CD8-positive, alpha-beta memory T cell (primary cell): Measurements from ENCODE around the gene PCDHGB7. TPM values are rescaled to one million over a fixed set of nuclear protein-coding genes. Genes with fewer than 3 reads are reported as not detected.

Experiments
- CTCF ChIA-PET: fragments of 350-600 bp; sonication (Branson Sonifier 250); formaldehyde crosslinking; loops from one replicate; lab custom pipeline; 2021; ENCODE audit warnings: antibody characterized with exemption; lab: Charles Lee
- POLR2A ChIA-PET: fragments of 350-600 bp; sonication (Branson Sonifier 250); formaldehyde crosslinking; loops from one replicate; lab custom pipeline; 2021; ENCODE audit warnings: antibody characterized with exemption; lab: Charles Lee
- DNase-seq, 5 donors: peaks; one replicate each; pipeline versions ENCODE4 v3.0.0 to v3.0.0-alpha.2; 2020 to 2022; ENCODE audit warnings: mixed read lengths in 1 of 5
- H3K27ac ChIP-seq: one replicate; pipeline ENCODE4 v1.7.0; 2013; ENCODE audit warnings: low read depth, mild to moderate bottlenecking, low read length, moderate library complexity
- H3K27me3 ChIP-seq: 2 replicates; pipeline ENCODE4 v1.7.0; 2013; ENCODE audit warnings: low read length, mild to moderate bottlenecking; ENCODE audit not compliant: insufficient read depth, poor library complexity, severe bottlenecking
- H3K36me3 ChIP-seq: 2 replicates; pipeline ENCODE4 v1.7.0; 2013; ENCODE audit warnings: mild to moderate bottlenecking, low read length, moderate library complexity; ENCODE audit not compliant: insufficient read depth
- H3K4me1 ChIP-seq: 2 replicates; pipeline ENCODE4 v1.7.0; 2013; ENCODE audit warnings: mild to moderate bottlenecking, low read length, moderate library complexity; ENCODE audit not compliant: insufficient read depth
- H3K4me3 ChIP-seq: 2 replicates; pipeline ENCODE4 v1.7.0; 2013; ENCODE audit warnings: mild to moderate bottlenecking, low read length
- H3K9me3 ChIP-seq: 2 replicates; pipeline ENCODE4 v1.7.0; 2013; ENCODE audit warnings: mild to moderate bottlenecking, low read length
- H3K27ac Mint-ChIP-seq, 8 donors: one replicate each; pipeline ENCODE4 v1.8.0; 2020 to 2021; ENCODE audit warnings: mixed read lengths in 8 of 8, mild to moderate bottlenecking in 6 of 8, inconsistent platforms in 3 of 8, moderate library complexity in 3 of 8
- H3K27me3 Mint-ChIP-seq, 2 donors: one replicate each; pipeline ENCODE4 v1.8.0; 2020 to 2021; ENCODE audit warnings: mixed read lengths in 2 of 2, mild to moderate bottlenecking in 1 of 2, moderate library complexity in 1 of 2
- H3K36me3 Mint-ChIP-seq, 3 donors: one replicate each; pipeline ENCODE4 v1.8.0; 2020 to 2021; ENCODE audit warnings: mixed read lengths in 3 of 3, inconsistent platforms in 1 of 3, mild to moderate bottlenecking in 1 of 3
- H3K4me1 Mint-ChIP-seq, 3 donors: one replicate each; pipeline ENCODE4 v1.8.0; 2020 to 2021; ENCODE audit warnings: mixed read lengths in 3 of 3, inconsistent platforms in 1 of 3, mild to moderate bottlenecking in 1 of 3
- H3K4me3 Mint-ChIP-seq, 7 donors: one replicate each; pipeline ENCODE4 v1.8.0; 2020 to 2021; ENCODE audit warnings: mixed read lengths in 7 of 7, mild to moderate bottlenecking in 6 of 7, moderate library complexity in 4 of 7, inconsistent platforms in 2 of 7
- H3K9me3 Mint-ChIP-seq, 5 donors: one replicate each; pipeline ENCODE4 v1.8.0; 2020 to 2022; ENCODE audit warnings: mixed read lengths in 5 of 5, mild to moderate bottlenecking in 3 of 5, moderate library complexity in 2 of 5, inconsistent platforms in 1 of 5
- polyA plus RNA-seq: library from polyadenylated mRNA; unstranded; fragments of 300-500 nt; fragmentation: Illumina TruSeq; gene quantifications from one replicate; pipeline ENCODE4 v1.2.3, GENCODE V29; 2021
- total RNA-seq, 2 experiments: library from RNA; stranded (reverse); gene quantifications; one replicate each; pipeline ENCODE4 v1.2.3, GENCODE V29; 2021

PCDHGB7 gene
- total and polyA plus RNA-seq, 3 experiments from 2014 or later, result 0.11 TPM; not detected in 2

DNA sequence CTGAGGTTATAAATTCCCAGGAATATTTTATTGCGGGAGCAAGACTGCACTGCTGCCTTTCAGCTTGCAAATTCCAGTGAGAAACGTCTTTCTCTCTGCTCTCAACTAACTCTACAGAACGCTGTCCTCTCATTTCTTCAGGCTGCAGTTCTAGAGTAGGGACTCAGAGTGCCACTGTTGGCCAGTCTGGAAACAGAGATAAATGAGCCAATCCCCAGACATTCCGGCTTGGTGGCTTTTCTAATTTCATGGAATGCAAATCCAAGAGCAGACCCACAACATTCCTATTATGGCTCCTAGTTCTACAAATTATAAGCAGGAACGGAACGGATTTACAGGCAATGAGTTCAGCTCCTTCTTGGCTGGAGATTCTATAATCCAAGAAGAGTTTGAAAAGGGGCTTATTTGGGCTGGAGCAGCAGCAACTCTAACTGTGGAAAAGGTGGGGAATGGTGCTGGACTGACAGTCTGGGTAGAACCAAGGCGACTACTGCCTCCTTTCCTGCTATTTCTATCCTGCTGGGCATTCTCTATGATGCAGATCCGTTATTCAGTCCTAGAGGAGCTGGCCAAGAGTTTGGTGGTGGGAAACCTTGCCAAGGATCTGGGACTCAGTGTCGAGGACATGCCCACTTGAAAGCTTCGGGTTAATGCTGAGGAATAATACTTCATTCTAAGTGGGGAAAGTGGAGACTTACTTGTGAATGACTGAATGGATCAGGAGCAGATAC lies 22.1 kb downstream of the PCDHGB7 start:
- DNase-seq, result no peak
- Histone ChIP-seq H3K27ac (no peak overlapping the region), H3K4me3 (no peak overlapping the region), H3K27me3 (no peaks in the 10 kb centered on the region), H3K4me1 (no peaks in the 10 kb centered on the region), H3K9me3 (no peaks in the 10 kb centered on the region), H3K36me3 (no peaks in the 10 kb centered on the region)
- Mint-ChIP-seq H3K9me3 (peaks cover 0 to 12% (median 6%) of the 10 kb centered on the region in 5 donors), H3K4me1 (no peaks in the 10 kb centered on the region), H3K27me3 (peaks cover 17 to 31% of the 10 kb centered on the region in 2 donors), H3K27ac (no peak overlapping the region), H3K36me3 (no peaks in the 10 kb centered on the region), H3K4me3 (no peak overlapping the region)
- POLR2A ChIA-PET, result no interaction called here
- CTCF ChIA-PET, result no interaction called here

DNA sequence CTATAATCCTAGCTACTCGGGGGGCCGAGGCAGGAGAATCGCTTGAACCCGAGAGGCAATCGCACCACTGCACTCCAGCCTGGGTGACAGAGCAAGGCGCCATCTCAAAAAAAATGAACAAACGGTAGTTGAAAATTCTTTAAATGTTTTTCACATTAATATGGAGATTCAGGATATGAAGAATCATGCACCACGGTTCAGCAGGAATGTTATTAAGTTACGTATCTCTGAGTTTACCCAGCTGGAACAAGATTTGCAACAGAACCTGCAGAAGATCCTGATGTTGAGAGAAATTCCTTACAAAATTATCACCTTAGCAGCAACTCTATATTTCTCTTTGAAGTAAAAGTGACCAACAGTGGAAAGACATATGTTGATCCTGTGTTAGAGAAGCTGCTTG lies 22.9 kb downstream of the PCDHGB7 start:
- ChIA-PET CTCF (no interaction called here), POLR2A (no interaction called here)
- no peaks in the 10 kb centered on the region for H3K9me3 ChIP-seq
- H3K4me3 ChIP-seq, result no peak overlapping the region
- peaks cover 15 to 25% of the 10 kb centered on the region in 2 donors for H3K27me3 Mint-ChIP-seq
- no peak for DNase-seq
- peaks cover 0 to 12% (median 6%) of the 10 kb centered on the region in 5 donors for H3K9me3 Mint-ChIP-seq
- H3K36me3 Mint-ChIP-seq, result no peaks in the 10 kb centered on the region
- no peak overlapping the region for H3K27ac ChIP-seq
- no peak overlapping the region for H3K4me3 Mint-ChIP-seq
- H3K4me1 Mint-ChIP-seq, result no peaks in the 10 kb centered on the region
- no peaks in the 10 kb centered on the region for H3K4me1 ChIP-seq
- H3K27ac Mint-ChIP-seq, result no peak overlapping the region
- H3K36me3 ChIP-seq, result no peaks in the 10 kb centered on the region
- no peaks in the 10 kb centered on the region for H3K27me3 ChIP-seq

DNA sequence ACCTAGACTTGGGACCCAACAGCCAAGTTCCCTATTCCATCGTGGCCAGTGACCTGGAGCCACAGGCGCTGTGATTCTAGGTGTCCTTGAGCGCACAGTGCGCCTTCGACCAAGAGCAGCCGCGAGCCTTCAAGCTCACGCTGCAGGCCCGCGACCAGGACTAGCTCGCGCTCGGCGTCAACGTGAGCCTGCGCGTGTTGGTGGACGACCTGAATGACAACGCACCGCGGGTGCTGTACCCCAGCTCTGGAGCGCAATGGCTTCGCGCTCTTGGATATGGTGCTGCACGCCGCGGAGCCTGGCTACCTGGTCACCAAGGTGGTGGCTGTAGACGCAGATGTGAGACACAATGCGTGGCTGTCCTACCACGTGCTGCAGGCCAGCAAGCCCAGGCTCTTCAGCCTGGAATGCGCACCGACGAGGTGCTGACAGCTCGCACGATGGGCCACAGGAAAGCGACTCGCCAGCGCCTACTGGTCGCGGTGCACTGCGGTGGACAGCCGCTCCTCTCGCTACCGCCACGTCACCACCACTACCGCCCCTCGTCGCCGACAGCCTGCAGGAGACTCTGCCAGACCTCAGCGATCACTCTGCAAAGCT lies 24.2 kb downstream of the PCDHGB7 start:
- Mint-ChIP-seq H3K36me3 (no peaks in the 10 kb centered on the region), H3K27me3 (peaks cover 12 to 26% of the 10 kb centered on the region in 2 donors), H3K27ac (no peak overlapping the region), H3K4me3 (no peak overlapping the region), H3K9me3 (peaks cover 0 to 12% (median 6%) of the 10 kb centered on the region in 5 donors), H3K4me1 (no peaks in the 10 kb centered on the region)
- no peak overlapping the region for H3K4me3 ChIP-seq
- no peaks in the 10 kb centered on the region for H3K4me1 ChIP-seq
- no peak for DNase-seq
- ChIA-PET POLR2A (no interaction called here), CTCF (no interaction called here)
- no peaks in the 10 kb centered on the region for H3K27me3 ChIP-seq
- no peaks in the 10 kb centered on the region for H3K36me3 ChIP-seq
- H3K27ac ChIP-seq, result no peak overlapping the region
- H3K9me3 ChIP-seq, result no peaks in the 10 kb centered on the region

DNA sequence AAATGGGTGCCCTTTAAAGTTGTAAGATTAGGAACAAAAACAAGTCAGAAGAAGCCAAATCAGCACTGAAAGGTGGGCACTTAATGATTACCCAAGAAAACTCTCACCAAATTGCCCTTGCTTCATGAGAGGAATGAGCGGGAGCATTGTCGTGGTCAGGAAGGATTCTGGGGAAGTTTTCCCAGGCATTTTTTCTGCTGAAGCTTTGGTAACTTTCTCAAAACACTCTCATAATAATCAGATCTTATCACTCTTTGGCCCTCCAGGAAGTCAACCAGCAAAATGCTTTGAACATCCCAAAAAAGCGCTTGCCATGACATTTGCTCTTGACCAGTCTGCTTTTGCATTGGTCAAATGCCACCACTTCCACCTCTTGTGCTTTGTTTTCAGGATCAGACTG lies 47.9 kb downstream of the PCDHGB7 start:
- H3K36me3 Mint-ChIP-seq, result peaks cover 0 to 4% (median 0%) of the 10 kb centered on the region in 3 donors
- CTCF ChIA-PET, result no interaction called here
- Histone ChIP-seq H3K4me1 (no peaks in the 10 kb centered on the region), H3K4me3 (no peak overlapping the region), H3K27ac (no peak overlapping the region), H3K9me3 (no peaks in the 10 kb centered on the region), H3K36me3 (no peaks in the 10 kb centered on the region), H3K27me3 (no peaks in the 10 kb centered on the region)
- no peak for DNase-seq
- POLR2A ChIA-PET, result no interaction called here
- H3K27me3 Mint-ChIP-seq, result peaks cover 13 to 25% of the 10 kb centered on the region in 2 donors
- H3K4me3 Mint-ChIP-seq, result no peak overlapping the region
- no peaks in the 10 kb centered on the region for H3K4me1 Mint-ChIP-seq
- H3K9me3 Mint-ChIP-seq, result peaks cover 5 to 13% (median 12%) of the 10 kb centered on the region in 5 donors
- H3K27ac Mint-ChIP-seq, result no peak overlapping the region

Other genes with a start within 250 kb of the PCDHGB7 start
Only the 30 nearest of the 37 such genes appear.
- not detected for gene PCDHB11, start 218.1 kb upstream of the PCDHGB7 start, total RNA-seq
- gene PCDHB11, start 218.1 kb upstream of the PCDHGB7 start, polyA plus RNA-seq, result not detected
- not detected for gene PCDHB12, start 209.0 kb upstream of the PCDHGB7 start, total RNA-seq
- not detected for gene PCDHB12, start 209.0 kb upstream of the PCDHGB7 start, polyA plus RNA-seq
- gene PCDHB13, start 203.8 kb upstream of the PCDHGB7 start, total RNA-seq, result under 1 TPM in 1 of 2 experiments, not detected in 1; 0.04 TPM
- gene PCDHB13, start 203.8 kb upstream of the PCDHGB7 start, polyA plus RNA-seq, result not detected
- under 1 TPM in 1 of 2 experiments, not detected in 1; 0.09 TPM for gene PCDHB14, start 194.3 kb upstream of the PCDHGB7 start, total RNA-seq
- not detected for gene PCDHB14, start 194.3 kb upstream of the PCDHGB7 start, polyA plus RNA-seq
- gene PCDHB15, start 172.3 kb upstream of the PCDHGB7 start, total RNA-seq, result not detected
- not detected for gene PCDHB15, start 172.3 kb upstream of the PCDHGB7 start, polyA plus RNA-seq
- under 1 TPM; 0.31 to 0.35 TPM for gene SLC25A2, start 113.6 kb upstream of the PCDHGB7 start, total RNA-seq
- gene SLC25A2, start 113.6 kb upstream of the PCDHGB7 start, polyA plus RNA-seq, result not detected
- gene TAF7, start 96.9 kb upstream of the PCDHGB7 start, total RNA-seq, result 10 to 100 TPM; 70.9 to 72.2 TPM
- 196 TPM for gene TAF7, start 96.9 kb upstream of the PCDHGB7 start, polyA plus RNA-seq
- under 1 TPM; 0.07 to 0.09 TPM for gene PCDHGA1, start 87.2 kb upstream of the PCDHGB7 start, total RNA-seq
- not detected for gene PCDHGA1, start 87.2 kb upstream of the PCDHGB7 start, polyA plus RNA-seq
- under 1 TPM in 1 of 2 experiments, not detected in 1; 0.07 TPM for gene PCDHGA2, start 78.9 kb upstream of the PCDHGB7 start, total RNA-seq
- not detected for gene PCDHGA2, start 78.9 kb upstream of the PCDHGB7 start, polyA plus RNA-seq
- not detected for gene PCDHGA3, start 73.8 kb upstream of the PCDHGB7 start, total RNA-seq
- not detected for gene PCDHGA3, start 73.8 kb upstream of the PCDHGB7 start, polyA plus RNA-seq
- not detected for gene PCDHGB1, start 67.6 kb upstream of the PCDHGB7 start, total RNA-seq
- gene PCDHGB1, start 67.6 kb upstream of the PCDHGB7 start, polyA plus RNA-seq, result not detected
- gene PCDHGA4, start 62.7 kb upstream of the PCDHGB7 start, total RNA-seq, result under 1 TPM; 0.09 to 0.16 TPM
- gene PCDHGA4, start 62.7 kb upstream of the PCDHGB7 start, polyA plus RNA-seq, result not detected
- gene PCDHGB2, start 57.7 kb upstream of the PCDHGB7 start, total RNA-seq, result under 1 TPM; 0.33 to 0.40 TPM
- gene PCDHGB2, start 57.7 kb upstream of the PCDHGB7 start, polyA plus RNA-seq, result 0.09 TPM
- under 1 TPM; 0.09 to 0.11 TPM for gene PCDHGA5, start 53.5 kb upstream of the PCDHGB7 start, total RNA-seq
- not detected for gene PCDHGA5, start 53.5 kb upstream of the PCDHGB7 start, polyA plus RNA-seq
- under 1 TPM; 0.18 to 0.28 TPM for gene PCDHGB3, start 47.4 kb upstream of the PCDHGB7 start, total RNA-seq
- not detected for gene PCDHGB3, start 47.4 kb upstream of the PCDHGB7 start, polyA plus RNA-seq
- gene PCDHGA6, start 43.8 kb upstream of the PCDHGB7 start, total RNA-seq, result under 1 TPM; 0.15 to 0.22 TPM
- gene PCDHGA6, start 43.8 kb upstream of the PCDHGB7 start, polyA plus RNA-seq, result 0.06 TPM
- gene PCDHGA7, start 34.9 kb upstream of the PCDHGB7 start, total RNA-seq, result under 1 TPM in 1 of 2 experiments, not detected in 1; 0.09 TPM
- gene PCDHGA7, start 34.9 kb upstream of the PCDHGB7 start, polyA plus RNA-seq, result not detected
- under 1 TPM in 1 of 2 experiments, not detected in 1; 0.13 TPM for gene PCDHGB4, start 30.0 kb upstream of the PCDHGB7 start, total RNA-seq
- gene PCDHGB4, start 30.0 kb upstream of the PCDHGB7 start, polyA plus RNA-seq, result 0.08 TPM
- gene PCDHGA8, start 25.0 kb upstream of the PCDHGB7 start, total RNA-seq, result under 1 TPM in 1 of 2 experiments, not detected in 1; 0.04 TPM
- not detected for gene PCDHGA8, start 25.0 kb upstream of the PCDHGB7 start, polyA plus RNA-seq
- under 1 TPM; 0.22 to 0.27 TPM for gene PCDHGB5, start 19.7 kb upstream of the PCDHGB7 start, total RNA-seq
- 0.14 TPM for gene PCDHGB5, start 19.7 kb upstream of the PCDHGB7 start, polyA plus RNA-seq
- under 1 TPM in 1 of 2 experiments, not detected in 1; 0.09 TPM for gene PCDHGA9, start 14.9 kb upstream of the PCDHGB7 start, total RNA-seq
- gene PCDHGA9, start 14.9 kb upstream of the PCDHGB7 start, polyA plus RNA-seq, result not detected
- gene PCDHGB6, start 9.7 kb upstream of the PCDHGB7 start, total RNA-seq, result under 1 TPM; 0.11 to 0.13 TPM
- 0.25 TPM for gene PCDHGB6, start 9.7 kb upstream of the PCDHGB7 start, polyA plus RNA-seq
- gene PCDHGA10, start 4.7 kb upstream of the PCDHGB7 start, total RNA-seq, result under 1 TPM; 0.16 to 0.20 TPM
- gene PCDHGA10, start 4.7 kb upstream of the PCDHGB7 start, polyA plus RNA-seq, result 0.07 TPM
- under 1 TPM in 1 of 2 experiments, not detected in 1; 0.13 TPM for gene PCDHGA11, start 3.4 kb downstream of the PCDHGB7 start, total RNA-seq
- gene PCDHGA11, start 3.4 kb downstream of the PCDHGB7 start, polyA plus RNA-seq, result 0.09 TPM
- under 1 TPM in 1 of 2 experiments, not detected in 1; 0.09 TPM for gene PCDHGA12, start 12.8 kb downstream of the PCDHGB7 start, total RNA-seq
- not detected for gene PCDHGA12, start 12.8 kb downstream of the PCDHGB7 start, polyA plus RNA-seq
- gene PCDHGC3, start 58.3 kb downstream of the PCDHGB7 start, total RNA-seq, result under 1 TPM; 0.11 to 0.15 TPM
- not detected for gene PCDHGC3, start 58.3 kb downstream of the PCDHGB7 start, polyA plus RNA-seq
- not detected for gene PCDHGC4, start 67.4 kb downstream of the PCDHGB7 start, total RNA-seq
- gene PCDHGC4, start 67.4 kb downstream of the PCDHGB7 start, polyA plus RNA-seq, result not detected
- not detected for gene PCDHGC5, start 71.4 kb downstream of the PCDHGB7 start, total RNA-seq
- gene PCDHGC5, start 71.4 kb downstream of the PCDHGB7 start, polyA plus RNA-seq, result not detected
- gene DIAPH1, start 201.3 kb downstream of the PCDHGB7 start, total RNA-seq, result 100 to 1,000 TPM; 212 to 217 TPM
- 151 TPM for gene DIAPH1, start 201.3 kb downstream of the PCDHGB7 start, polyA plus RNA-seq
- gene HDAC3, start 219.2 kb downstream of the PCDHGB7 start, total RNA-seq, result 10 to 100 TPM; 74.8 to 78.6 TPM
- 92.8 TPM for gene HDAC3, start 219.2 kb downstream of the PCDHGB7 start, polyA plus RNA-seq